ENCODE measurements around the gene TNFRSF8. TPM values are rescaled to one million over a fixed set of nuclear protein-coding genes. Genes with fewer than 3 reads are reported as not detected.
"Not testable (repeated sequence)": the region's sequence is repeated elsewhere in the genome, so short reads cannot be mapped to it uniquely, and the experiment has no call there.

The TNFRSF8 gene
- total RNA-seq, 1 donor from 2014 or later = 1.8 TPM

DNA sequence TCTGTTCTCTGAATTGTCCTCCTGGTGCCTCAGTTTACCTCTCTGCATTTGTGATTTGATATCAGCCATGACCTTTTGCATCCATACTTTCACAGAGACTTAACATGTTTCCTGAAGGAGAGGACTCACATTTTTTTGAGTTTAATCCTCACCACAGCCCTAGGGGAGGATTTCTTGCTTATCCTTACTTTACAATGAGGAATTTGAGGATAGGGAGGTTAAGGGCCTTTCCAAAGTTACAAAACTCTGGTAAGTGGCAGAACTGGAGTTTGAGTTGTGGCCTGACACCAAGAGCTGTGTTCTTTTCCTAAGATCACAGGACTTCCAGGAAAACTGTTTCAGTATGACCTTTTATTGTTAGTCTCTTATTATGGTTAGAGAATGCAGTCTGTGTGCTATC, 34.2 kb downstream of the TNFRSF8 start:
- Histone ChIP-seq H3K27me3 (no peaks in the 10 kb centered on the region), H3K36me3 (no peaks in the 10 kb centered on the region), H3K4me3 (no peak overlapping the region), H3K27ac (no peak overlapping the region), H3K9me3 (no peaks in the 10 kb centered on the region), H3K4me1 (no peaks in the 10 kb centered on the region)
- DNase-seq (no peak), ATAC-seq (no peak)
- TF ChIP-seq, protein P1, sequence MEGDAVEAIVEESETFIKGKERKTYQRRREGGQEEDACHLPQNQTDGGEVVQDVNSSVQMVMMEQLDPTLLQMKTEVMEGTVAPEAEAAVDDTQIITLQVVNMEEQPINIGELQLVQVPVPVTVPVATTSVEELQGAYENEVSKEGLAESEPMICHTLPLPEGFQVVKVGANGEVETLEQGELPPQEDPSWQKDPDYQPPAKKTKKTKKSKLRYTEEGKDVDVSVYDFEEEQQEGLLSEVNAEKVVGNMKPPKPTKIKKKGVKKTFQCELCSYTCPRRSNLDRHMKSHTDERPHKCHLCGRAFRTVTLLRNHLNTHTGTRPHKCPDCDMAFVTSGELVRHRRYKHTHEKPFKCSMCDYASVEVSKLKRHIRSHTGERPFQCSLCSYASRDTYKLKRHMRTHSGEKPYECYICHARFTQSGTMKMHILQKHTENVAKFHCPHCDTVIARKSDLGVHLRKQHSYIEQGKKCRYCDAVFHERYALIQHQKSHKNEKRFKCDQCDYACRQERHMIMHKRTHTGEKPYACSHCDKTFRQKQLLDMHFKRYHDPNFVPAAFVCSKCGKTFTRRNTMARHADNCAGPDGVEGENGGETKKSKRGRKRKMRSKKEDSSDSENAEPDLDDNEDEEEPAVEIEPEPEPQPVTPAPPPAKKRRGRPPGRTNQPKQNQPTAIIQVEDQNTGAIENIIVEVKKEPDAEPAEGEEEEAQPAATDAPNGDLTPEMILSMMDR (IDR thresholded peaks at IDR 0.05) = no peak
- intact Hi-C loops (cut with DNase I) = no loop called here

DNA sequence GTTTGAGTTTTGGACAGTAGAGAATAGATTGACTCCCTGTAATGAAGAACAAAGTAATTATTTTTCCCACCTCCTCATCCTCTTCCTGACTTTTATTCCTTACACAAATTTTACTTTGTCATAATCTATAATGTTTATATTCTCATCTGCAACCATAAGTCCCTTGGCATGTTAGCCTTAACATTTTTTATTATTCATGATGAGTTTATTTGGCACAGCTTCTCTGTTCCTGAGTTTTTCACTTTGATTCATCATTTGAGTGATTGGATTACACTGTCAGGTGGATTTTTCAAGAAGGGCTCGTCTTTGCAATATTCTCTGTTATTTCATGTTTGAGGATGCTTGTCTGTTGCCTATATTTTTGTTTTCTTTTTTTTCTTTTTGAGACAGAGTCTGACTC, 35.7 kb downstream of the TNFRSF8 start:
- no peaks in the 10 kb centered on the region for H3K27me3 ChIP-seq
- intact Hi-C loops (cut with DNase I) = no loop called here
- H3K4me3 ChIP-seq = no peak overlapping the region
- no peaks in the 10 kb centered on the region for H3K36me3 ChIP-seq
- H3K9me3 ChIP-seq = no peaks in the 10 kb centered on the region
- TF ChIP-seq, protein P1 (IDR thresholded peaks at IDR 0.05) = no peak
- DNase-seq = no peak
- no peaks in the 10 kb centered on the region for H3K4me1 ChIP-seq
- no peak for ATAC-seq
- H3K27ac ChIP-seq = no peak overlapping the region

DNA sequence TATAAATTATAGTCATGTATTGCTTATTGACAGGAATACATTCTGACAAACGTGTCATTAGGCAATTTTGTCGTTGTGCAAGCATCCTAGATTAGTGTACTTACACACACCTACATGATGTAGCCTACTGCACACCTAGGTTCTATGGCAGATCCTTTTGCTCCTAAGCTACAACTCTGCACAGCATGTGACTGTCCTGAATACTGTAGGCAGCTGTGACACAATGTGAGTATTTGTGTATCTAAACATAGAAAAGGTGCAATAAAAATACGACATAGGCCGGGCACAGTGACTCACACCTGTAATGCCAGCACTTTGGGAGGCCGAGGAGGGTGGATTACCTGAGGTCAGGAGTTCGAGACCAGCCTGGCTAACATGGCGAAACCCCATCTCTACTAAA, 36.5 kb downstream of the TNFRSF8 start:
- no peaks in the 10 kb centered on the region for H3K9me3 ChIP-seq
- no peak for DNase-seq
- no peaks in the 10 kb centered on the region for H3K27me3 ChIP-seq
- H3K4me1 ChIP-seq = no peaks in the 10 kb centered on the region
- intact Hi-C loops (cut with DNase I) = no loop called here
- H3K4me3 ChIP-seq = no peak overlapping the region
- no peak overlapping the region for H3K27ac ChIP-seq
- TF ChIP-seq, protein P1 (IDR thresholded peaks at IDR 0.05) = no peak
- no peak for ATAC-seq
- no peaks in the 10 kb centered on the region for H3K36me3 ChIP-seq

DNA sequence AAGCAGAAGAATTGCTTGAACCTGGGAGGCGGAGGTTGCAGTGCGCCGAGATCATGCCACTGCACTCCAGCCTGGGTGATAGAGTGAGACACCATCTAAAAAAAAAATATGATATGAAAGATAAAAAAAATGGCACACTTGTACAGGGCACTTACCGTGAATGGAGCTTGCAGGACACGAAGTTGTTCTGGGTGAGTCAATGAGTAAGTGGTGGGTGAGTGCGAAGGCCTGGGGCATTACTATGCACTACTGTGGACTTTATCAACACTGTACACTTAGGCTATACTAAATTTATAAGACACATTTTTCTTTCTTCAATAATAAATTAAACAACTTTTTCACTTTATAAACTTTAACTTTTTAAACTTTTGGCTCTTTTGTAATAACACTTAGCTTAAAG, 37.0 kb downstream of the TNFRSF8 start:
- ATAC-seq (no peak), DNase-seq (no peak)
- intact Hi-C loops (cut with DNase I) = no loop called here
- Histone ChIP-seq H3K27ac (no peak overlapping the region), H3K4me3 (no peak overlapping the region), H3K9me3 (no peaks in the 10 kb centered on the region), H3K27me3 (no peaks in the 10 kb centered on the region), H3K36me3 (no peaks in the 10 kb centered on the region), H3K4me1 (no peaks in the 10 kb centered on the region)
- TF ChIP-seq, protein P1 (IDR thresholded peaks at IDR 0.05) = no peak

DNA sequence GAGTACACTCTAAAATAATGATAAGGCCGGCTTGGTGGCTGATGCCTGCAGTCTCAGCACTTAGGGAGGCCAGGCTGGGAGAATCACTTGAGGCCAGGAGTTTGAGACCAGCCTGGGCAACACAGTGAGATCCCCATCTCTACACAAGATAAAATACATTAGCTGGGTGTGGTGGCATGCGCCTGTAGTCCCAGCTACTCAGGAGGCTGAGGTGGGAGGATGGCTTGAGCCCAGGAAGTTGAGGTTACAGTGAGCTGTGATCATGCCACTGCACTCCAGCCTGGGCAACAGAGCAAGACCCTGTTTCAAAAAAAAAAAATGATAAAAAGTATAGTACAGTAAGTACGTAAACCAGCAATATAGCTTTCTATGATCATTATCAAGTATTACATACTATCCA, 38.0 kb downstream of the TNFRSF8 start:
- ATAC-seq; H3K27ac ChIP-seq; H3K9me3 ChIP-seq; H3K27me3 ChIP-seq; H3K36me3 ChIP-seq; DNase-seq; intact Hi-C loops (cut with DNase I); H3K4me1 ChIP-seq; H3K4me3 ChIP-seq: not testable (repeated sequence)

DNA sequence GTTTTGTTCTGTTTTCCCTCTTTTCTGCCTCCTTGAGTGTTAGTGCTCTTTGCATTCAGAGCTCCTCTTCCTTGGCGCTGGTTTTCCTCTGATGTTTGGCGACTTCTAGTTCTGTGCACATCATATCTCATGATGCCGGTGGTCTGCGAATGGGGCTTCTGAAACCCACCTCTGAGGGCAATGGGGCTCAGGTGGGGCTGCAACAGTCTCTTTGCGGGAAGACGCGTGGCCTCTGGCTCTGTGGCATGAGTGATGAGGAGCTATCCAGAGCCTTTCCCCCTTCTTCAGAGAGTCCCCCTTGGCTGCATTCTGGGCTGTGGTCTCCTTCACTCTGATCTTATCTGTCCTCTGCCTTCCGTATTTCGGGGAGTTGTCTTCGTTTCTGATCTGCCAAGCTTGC, 39.0 kb downstream of the TNFRSF8 start:
- ATAC-seq (no peak), DNase-seq (no peak)
- Histone ChIP-seq H3K36me3 (no peaks in the 10 kb centered on the region), H3K9me3 (no peaks in the 10 kb centered on the region), H3K4me1 (no peaks in the 10 kb centered on the region), H3K27me3 (no peaks in the 10 kb centered on the region), H3K4me3 (no peak overlapping the region), H3K27ac (no peak overlapping the region)
- intact Hi-C loops (cut with DNase I) = no loop called here
- TF ChIP-seq, protein P1 (IDR thresholded peaks at IDR 0.05) = no peak
